ENCODE results near the gene PTTG1IP.

DNA sequence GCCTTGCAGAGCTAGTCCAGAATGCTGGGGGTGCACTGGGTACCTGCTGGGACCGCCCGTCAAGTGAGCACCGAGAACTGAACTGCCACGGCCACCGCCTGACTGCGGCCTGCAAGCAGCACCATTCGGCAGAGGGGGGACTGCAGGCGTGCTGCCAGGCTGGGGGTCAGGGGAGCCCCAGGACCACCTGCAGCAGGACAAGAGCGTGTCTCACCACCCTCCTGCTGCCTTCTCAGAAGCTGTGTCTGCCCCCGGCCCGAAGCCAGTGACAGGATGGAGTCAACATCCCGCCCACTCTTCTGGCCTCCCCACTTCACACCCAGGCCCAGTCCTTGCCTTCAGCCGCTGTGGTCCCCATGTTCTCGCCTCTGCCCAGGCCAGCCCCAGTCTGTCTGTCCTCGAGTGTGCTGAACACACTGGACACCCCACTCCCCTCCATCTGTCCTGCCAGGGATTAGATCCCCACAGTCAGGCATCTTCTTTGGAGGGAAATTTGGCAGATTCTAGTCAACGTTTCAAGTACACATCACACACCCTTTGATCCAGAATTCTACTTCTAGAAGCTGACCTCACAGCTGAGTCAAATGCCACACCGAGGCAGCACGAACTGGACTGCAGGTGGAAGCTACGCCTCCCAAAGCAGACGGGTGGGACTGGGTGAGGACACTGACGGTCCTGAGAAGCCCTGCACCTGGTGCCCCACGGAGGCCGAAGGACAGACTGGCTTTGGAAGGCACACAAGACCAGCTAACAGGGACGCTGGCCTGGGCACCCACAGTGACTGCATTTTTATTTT is 26.0 kb downstream of the PTTG1IP start:
- TF ChIP-seq POLR2AphosphoS5 (IDR thresholded peaks at IDR 0.05) (no peak), EP300 (IDR thresholded peaks at IDR 0.05) (no peak)
- TF ChIP-seq, protein P1, sequence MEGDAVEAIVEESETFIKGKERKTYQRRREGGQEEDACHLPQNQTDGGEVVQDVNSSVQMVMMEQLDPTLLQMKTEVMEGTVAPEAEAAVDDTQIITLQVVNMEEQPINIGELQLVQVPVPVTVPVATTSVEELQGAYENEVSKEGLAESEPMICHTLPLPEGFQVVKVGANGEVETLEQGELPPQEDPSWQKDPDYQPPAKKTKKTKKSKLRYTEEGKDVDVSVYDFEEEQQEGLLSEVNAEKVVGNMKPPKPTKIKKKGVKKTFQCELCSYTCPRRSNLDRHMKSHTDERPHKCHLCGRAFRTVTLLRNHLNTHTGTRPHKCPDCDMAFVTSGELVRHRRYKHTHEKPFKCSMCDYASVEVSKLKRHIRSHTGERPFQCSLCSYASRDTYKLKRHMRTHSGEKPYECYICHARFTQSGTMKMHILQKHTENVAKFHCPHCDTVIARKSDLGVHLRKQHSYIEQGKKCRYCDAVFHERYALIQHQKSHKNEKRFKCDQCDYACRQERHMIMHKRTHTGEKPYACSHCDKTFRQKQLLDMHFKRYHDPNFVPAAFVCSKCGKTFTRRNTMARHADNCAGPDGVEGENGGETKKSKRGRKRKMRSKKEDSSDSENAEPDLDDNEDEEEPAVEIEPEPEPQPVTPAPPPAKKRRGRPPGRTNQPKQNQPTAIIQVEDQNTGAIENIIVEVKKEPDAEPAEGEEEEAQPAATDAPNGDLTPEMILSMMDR (IDR thresholded peaks at IDR 0.05), result no peak

All from stomach (tissue), 4 donors.